BLaER1 treated with 17β-estradiol and CSF1 and Interleukin-3, amounts not matched to agents 10 nM and 100 nM (cell line): Measurements from ENCODE around the gene EIF5A.
A peak's percentile ranks its signal among the peaks of the same experiment; 100 is the strongest.

ENCODE experiments used
- H3K27ac ChIP-seq, 11 experiments: shearing (Covaris generic); formaldehyde crosslinking; 2 replicates each; pipeline ENCODE4 v1.8.1; 2022
- H3K27me3 ChIP-seq, 11 experiments: shearing (Covaris generic); formaldehyde crosslinking; 2 replicates each; pipeline ENCODE4 v1.8.1; 2022
- H3K36me3 ChIP-seq, 11 experiments: shearing (Covaris generic); formaldehyde crosslinking; 2 replicates each; pipeline ENCODE4 v1.8.1; 2022
- H3K4me1 ChIP-seq, 10 experiments: shearing (Covaris generic); formaldehyde crosslinking; 2 replicates each; pipeline ENCODE4 v1.8.1; 2022
- H3K4me2 ChIP-seq, 11 experiments: shearing (Covaris generic); formaldehyde crosslinking; 2 replicates each; pipeline ENCODE4 v1.8.1; 2022
- H3K4me3 ChIP-seq, 10 experiments: shearing (Covaris generic); formaldehyde crosslinking; 2 replicates each; pipeline ENCODE4 v1.8.1; 2022
- H3K9ac ChIP-seq, 11 experiments: shearing (Covaris generic); formaldehyde crosslinking; 2 replicates each; pipeline ENCODE4 v1.8.1; 2022
- H3K9me3 ChIP-seq, 11 experiments: shearing (Covaris generic); formaldehyde crosslinking; replicated peaks in 1 of 11; 2 replicates each; pipeline ENCODE4 v1.8.1; 2022
- H4K20me1 ChIP-seq, 11 experiments: shearing (Covaris generic); formaldehyde crosslinking; 2 replicates each; pipeline ENCODE4 v1.8.1; 2022
- Cebpa-rat ChIP-seq, 11 experiments: shearing (Covaris generic); IDR thresholded peaks; 2 replicates each; pipeline ENCODE4 v1.8.1; 2022

The EIF5A gene

DNA sequence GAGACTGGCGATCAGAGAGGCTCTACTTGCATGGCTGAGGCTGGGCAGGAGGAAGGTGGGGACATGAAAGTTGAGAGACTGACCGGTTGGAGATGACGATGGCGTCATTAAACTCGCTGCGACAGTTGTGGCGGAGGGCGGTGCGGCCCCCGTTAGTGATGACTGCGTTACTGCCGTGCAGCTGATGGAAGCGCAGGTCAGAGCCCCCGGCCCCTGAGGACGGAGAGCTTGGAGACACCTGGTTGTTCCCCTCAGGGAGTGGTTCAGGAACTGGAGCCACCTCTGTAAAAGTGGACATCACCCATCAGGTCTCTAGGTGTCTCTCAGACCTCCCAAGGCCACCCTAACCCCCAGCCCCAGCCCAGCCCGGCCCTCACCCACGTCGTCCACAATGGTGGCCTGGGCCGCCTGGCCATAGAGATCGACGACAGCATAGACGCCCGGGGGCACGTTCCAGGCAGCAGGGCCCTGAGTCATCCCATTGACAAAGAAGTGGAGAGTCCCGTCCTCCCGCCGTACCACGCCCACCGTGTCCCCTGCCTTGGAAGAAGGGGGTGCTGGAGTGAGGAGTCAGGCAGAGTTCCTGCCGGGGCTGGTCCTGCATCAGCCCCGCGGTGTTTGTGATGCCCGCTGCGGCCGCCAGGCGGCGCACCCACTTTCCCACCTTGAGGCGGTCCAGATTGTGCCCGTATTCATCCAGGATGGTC lies 16.5 kb downstream of the EIF5A start:
- Histone ChIP-seq H3K9ac (peak overlapping the region in 1 of 11 experiments; percentile 11; a peak in 1 of 22 replicates), H3K4me1 (peaks cover 13 to 20% (median 15%) of the 10 kb centered on the region in 10 experiments; a peak in 19 of 20 replicates), H4K20me1 (peaks cover 0 to 27% (median 4%) of the 10 kb centered on the region in 11 experiments; a peak in 3 of 22 replicates), H3K27me3 (no peaks in the 10 kb centered on the region), H3K9me3 (no peaks in the 10 kb centered on the region), H3K27ac (no peak overlapping the region), H3K4me2 (no peak overlapping the region), H3K4me3 (no peak overlapping the region), H3K36me3 (peaks cover 61 to 87% (median 78%) of the 10 kb centered on the region in 11 experiments)
- no peak for TF ChIP-seq Cebpa-rat (IDR thresholded peaks at IDR 0.05)

DNA sequence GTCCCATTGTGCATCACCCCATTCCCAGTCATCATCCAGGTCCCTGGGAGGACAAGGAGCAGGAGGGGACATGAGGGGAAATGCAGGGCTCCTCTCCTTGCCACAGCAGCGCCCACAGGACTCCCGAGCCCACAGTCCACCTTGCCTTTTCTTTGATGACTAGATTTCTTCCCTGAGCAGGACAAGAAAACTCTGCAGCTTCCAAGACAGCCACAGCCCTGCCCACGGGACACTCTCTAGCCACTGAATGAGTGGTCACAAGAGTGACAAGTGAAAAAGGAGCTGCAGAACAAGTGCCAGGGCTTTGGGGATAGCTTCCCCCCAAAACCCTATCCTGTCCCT lies 17.0 kb downstream of the EIF5A start:
- H3K36me3 ChIP-seq = peaks cover 58 to 82% (median 74%) of the 10 kb centered on the region in 11 experiments
- H3K4me1 ChIP-seq = peaks cover 13 to 20% (median 15%) of the 10 kb centered on the region in 10 experiments; a peak in 19 of 20 replicates
- TF ChIP-seq Cebpa-rat (IDR thresholded peaks at IDR 0.05) = no peak
- no peaks in the 10 kb centered on the region for H3K27me3 ChIP-seq
- peaks cover 0 to 27% (median 4%) of the 10 kb centered on the region in 11 experiments; a peak in 3 of 22 replicates for H4K20me1 ChIP-seq
- no peak overlapping the region for H3K4me3 ChIP-seq
- no peaks in the 10 kb centered on the region for H3K9me3 ChIP-seq
- no peak overlapping the region for H3K27ac ChIP-seq
- no peak overlapping the region for H3K4me2 ChIP-seq
- no peak overlapping the region for H3K9ac ChIP-seq

DNA sequence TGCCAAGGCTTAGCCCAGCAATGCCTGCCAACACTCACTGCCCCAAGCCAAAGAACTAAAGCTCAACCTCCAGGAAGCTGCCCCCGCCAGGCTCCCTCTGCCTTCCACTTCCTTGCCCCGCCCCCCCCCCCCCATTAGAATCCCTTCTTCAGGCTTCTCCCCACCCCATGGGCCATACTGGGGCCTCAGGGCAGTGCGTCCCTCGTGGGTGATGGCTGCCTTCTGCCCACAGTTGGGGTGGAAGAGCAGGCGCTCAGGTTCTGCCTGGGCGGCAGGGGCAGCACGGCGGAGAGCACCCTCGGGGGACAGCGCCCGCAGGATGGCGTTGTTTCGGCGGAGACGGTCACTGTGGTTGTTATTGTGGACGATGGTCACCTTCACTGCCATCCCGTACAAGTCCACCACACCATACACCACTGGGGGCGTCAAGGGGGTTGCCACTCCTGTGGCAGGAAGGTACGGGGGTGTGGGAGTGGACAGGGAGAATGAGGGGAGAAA lies 17.7 kb downstream of the EIF5A start:
- Histone ChIP-seq H3K27ac (no peak overlapping the region), H3K36me3 (peaks cover 56 to 75% (median 67%) of the 10 kb centered on the region in 11 experiments), H3K4me2 (no peak overlapping the region), H3K9ac (0 out of 22 replicates have a peak overlapping the region, but pooled peaks of 1 of the 11 experiments have one; percentile 89), H3K27me3 (no peaks in the 10 kb centered on the region), H3K4me1 (peaks cover 13 to 20% (median 15%) of the 10 kb centered on the region in 10 experiments; a peak in 19 of 20 replicates), H4K20me1 (peaks cover 0 to 27% (median 4%) of the 10 kb centered on the region in 11 experiments; a peak in 3 of 22 replicates), H3K4me3 (no peak overlapping the region), H3K9me3 (no peaks in the 10 kb centered on the region)
- no peak for TF ChIP-seq Cebpa-rat (IDR thresholded peaks at IDR 0.05)

DNA sequence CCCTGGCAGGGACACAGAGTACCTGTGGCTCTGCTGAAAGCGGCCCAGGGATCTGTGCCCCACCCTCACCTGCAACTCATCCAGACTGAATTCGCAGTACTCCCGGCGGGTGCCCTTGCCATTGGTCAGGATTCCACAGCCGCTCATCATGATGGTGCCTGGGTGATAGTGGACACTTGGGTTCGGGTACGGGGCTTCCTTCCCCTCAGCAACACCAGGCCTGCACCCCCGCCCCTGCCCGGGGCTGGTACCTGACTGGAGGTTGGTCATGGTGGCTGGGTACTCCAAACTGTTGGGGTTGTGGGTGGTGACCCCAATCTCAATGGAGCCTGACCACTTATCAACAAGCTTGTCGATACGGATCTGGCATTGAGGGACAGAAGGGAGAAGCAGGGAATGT lies 18.8 kb downstream of the EIF5A start:
- no peaks in the 10 kb centered on the region for H3K9me3 ChIP-seq
- no peak overlapping the region for H3K4me3 ChIP-seq
- no peaks in the 10 kb centered on the region for H3K27me3 ChIP-seq
- H3K36me3 ChIP-seq = peaks cover 45 to 64% (median 56%) of the 10 kb centered on the region in 11 experiments
- H3K27ac ChIP-seq = no peak overlapping the region
- H3K4me1 ChIP-seq = peaks cover 23 to 29% (median 24%) of the 10 kb centered on the region in 10 experiments
- H3K4me2 ChIP-seq = no peak overlapping the region
- no peak for TF ChIP-seq Cebpa-rat (IDR thresholded peaks at IDR 0.05)
- peak overlapping the region in 6 of 11 experiments; percentile 4 to 91 (median 57); a peak in 4 of 22 replicates for H3K9ac ChIP-seq
- H4K20me1 ChIP-seq = peaks cover 0 to 27% (median 4%) of the 10 kb centered on the region in 11 experiments; a peak in 3 of 22 replicates

DNA sequence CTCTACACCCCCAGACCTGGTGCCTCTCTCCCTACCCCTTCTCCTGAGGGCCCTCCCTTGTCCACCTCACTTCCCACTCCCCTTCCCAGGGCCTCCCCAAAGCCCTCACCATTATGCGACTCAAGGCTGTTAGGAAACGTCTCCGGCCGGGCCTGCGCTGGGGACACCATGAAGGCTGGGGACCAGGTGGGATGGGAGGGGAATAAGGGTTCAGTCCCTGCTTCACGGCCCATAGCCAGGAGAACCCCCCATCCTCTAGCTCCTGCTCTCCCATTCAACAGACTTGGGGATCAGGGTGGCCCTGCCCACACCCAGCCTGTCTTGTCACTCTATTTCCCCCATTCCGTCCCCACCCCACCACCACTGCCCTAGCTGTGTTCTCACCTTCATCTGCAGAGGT lies 19.6 kb downstream of the EIF5A start:
- TF ChIP-seq Cebpa-rat (IDR thresholded peaks at IDR 0.05) = no peak
- Histone ChIP-seq H3K4me2 (peak overlapping the region in 5 of 11 experiments; percentile 80 to 94 (median 86); a peak in 6 of 22 replicates), H3K4me3 (no peak overlapping the region), H3K9ac (peak overlapping the region in 8 of 11 experiments; percentile 8 to 91 (median 88); a peak in 10 of 22 replicates), H3K9me3 (no peaks in the 10 kb centered on the region), H3K27me3 (no peaks in the 10 kb centered on the region), H4K20me1 (peaks cover 0 to 24% (median 4%) of the 10 kb centered on the region in 11 experiments; a peak in 3 of 22 replicates), H3K36me3 (peaks cover 36 to 55% (median 47%) of the 10 kb centered on the region in 11 experiments), H3K27ac (no peak overlapping the region; a peak in 2 of 22 replicates), H3K4me1 (peaks cover 30 to 38% (median 32%) of the 10 kb centered on the region in 10 experiments)

DNA sequence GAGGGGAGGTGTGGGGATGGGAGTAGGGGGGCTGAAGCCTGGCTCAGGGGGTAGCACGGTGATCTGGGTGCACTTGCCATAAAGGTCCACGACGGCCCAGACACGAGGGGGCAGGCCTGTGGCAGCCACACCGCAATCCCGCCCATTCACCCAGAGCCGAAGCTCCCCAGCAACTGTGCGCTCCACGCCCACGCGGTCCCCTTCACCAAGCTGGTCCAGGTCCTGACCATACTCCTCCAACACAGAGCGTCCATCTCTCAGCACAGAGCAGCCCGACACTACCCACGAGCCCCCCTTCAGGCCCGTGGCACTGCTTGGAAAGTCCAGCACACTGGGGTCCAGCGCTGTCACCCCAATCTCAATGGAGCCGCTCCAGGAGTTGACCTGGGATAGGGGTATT lies 20.1 kb downstream of the EIF5A start:
- Histone ChIP-seq H3K9me3 (no peaks in the 10 kb centered on the region), H3K4me1 (peaks cover 35 to 43% (median 37%) of the 10 kb centered on the region in 10 experiments), H3K4me2 (peak overlapping the region; percentile 80 to 97 (median 88)), H3K27me3 (no peaks in the 10 kb centered on the region), H3K36me3 (peaks cover 32 to 51% (median 43%) of the 10 kb centered on the region in 11 experiments), H3K9ac (peak overlapping the region in 9 of 11 experiments; percentile 81 to 91 (median 89); a peak in 16 of 22 replicates), H4K20me1 (peaks cover 0 to 19% (median 4%) of the 10 kb centered on the region in 11 experiments; a peak in 3 of 22 replicates), H3K4me3 (peak overlapping the region in 1 of 10 experiments; percentile 86; a peak in 3 of 20 replicates), H3K27ac (peak overlapping the region in 2 of 11 experiments; percentile 10 to 90; a peak in 1 of 22 replicates)
- TF ChIP-seq Cebpa-rat (IDR thresholded peaks at IDR 0.05) = no peak

DNA sequence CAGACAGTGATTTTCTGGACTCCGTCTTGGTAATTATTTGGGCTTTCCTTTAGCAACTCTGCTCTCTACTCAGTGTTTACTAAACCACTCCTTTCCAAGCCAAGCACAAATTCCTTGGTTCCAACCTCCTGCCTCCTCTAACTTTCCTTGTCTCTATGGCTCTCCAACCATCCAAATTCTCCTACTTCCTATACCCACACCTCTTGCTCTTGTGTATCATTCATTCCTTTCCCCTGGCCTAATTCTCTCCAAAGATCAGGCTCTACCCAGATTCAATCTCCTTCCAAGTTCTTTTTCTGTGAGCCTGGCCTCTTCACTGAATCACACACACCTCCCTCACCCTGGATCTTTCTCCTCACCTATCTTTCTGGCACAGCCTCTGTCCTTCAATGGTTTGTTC lies 20.6 kb downstream of the EIF5A start:
- peaks cover 27 to 46% (median 38%) of the 10 kb centered on the region in 11 experiments for H3K36me3 ChIP-seq
- H3K9ac ChIP-seq = peak overlapping the region; percentile 81 to 96 (median 89)
- H3K9me3 ChIP-seq = no peaks in the 10 kb centered on the region
- H3K4me2 ChIP-seq = peak overlapping the region; percentile 80 to 97 (median 88)
- H3K27me3 ChIP-seq = no peaks in the 10 kb centered on the region
- peak overlapping the region in 9 of 10 experiments; percentile 74 to 86 (median 84); a peak in 17 of 20 replicates for H3K4me3 ChIP-seq
- peak overlapping the region in 7 of 11 experiments; percentile 10 to 96 (median 90); a peak in 9 of 22 replicates for H3K27ac ChIP-seq
- H3K4me1 ChIP-seq = peaks cover 39 to 48% (median 41%) of the 10 kb centered on the region in 10 experiments
- TF ChIP-seq Cebpa-rat (IDR thresholded peaks at IDR 0.05) = no peak
- H4K20me1 ChIP-seq = peaks cover 0 to 17% (median 3%) of the 10 kb centered on the region in 11 experiments; a peak in 3 of 22 replicates

DNA sequence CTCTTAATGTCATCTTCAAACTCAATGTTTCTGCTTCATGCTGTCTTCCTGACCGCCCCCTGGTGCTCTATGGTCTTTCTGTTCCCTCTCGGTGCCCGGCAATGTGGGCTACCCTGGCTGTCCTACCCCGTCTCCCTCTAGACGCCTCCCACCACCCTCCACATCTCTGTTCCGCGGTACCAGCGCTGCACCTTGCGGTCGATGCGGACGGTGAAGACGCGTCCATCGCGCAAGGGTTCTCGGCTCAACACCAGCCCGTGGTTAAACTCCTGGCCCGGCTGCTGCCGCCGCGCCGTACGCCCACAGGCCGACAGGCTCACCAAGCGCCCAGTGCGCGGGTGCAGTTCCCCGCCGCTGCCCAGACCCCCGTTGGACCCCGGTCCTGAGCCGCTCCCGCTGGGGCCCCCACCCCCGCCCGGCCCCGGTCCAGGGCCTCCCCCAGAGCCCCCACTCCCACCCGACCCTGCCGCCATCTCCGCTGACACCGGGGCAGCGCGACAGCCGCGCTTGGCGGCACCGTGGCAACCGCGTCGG lies 21.5 kb downstream of the EIF5A start, which contains the start of gene NEURL4:
TSS of gene NEURL4 (minus strand) at position 496 of the 534 bp plus-strand sequence. CDS start at position 473, 23 bp downstream.
- no peaks in the 10 kb centered on the region for H3K27me3 ChIP-seq
- peaks cover 18 to 37% (median 29%) of the 10 kb centered on the region in 11 experiments for H3K36me3 ChIP-seq
- no peak for TF ChIP-seq Cebpa-rat (IDR thresholded peaks at IDR 0.05)
- H4K20me1 ChIP-seq = peaks cover 0 to 10% (median under 1%) of the 10 kb centered on the region in 11 experiments; a peak in 3 of 22 replicates
- H3K4me2 ChIP-seq = peak within 1 kb of the TSS; percentile 88 to 99 (median 96)
- H3K9me3 ChIP-seq = no peaks in the 10 kb centered on the region
- H3K27ac ChIP-seq = peak within 1 kb of the TSS; percentile 79 to 96 (median 90)
- peak within 1 kb of the TSS; percentile 74 to 86 (median 82) for H3K4me3 ChIP-seq
- peaks cover 39 to 56% (median 47%) of the 10 kb centered on the region in 10 experiments for H3K4me1 ChIP-seq
- peak within 1 kb of the TSS; percentile 81 to 96 (median 89) for H3K9ac ChIP-seq
